ENCODE measurements around the gene OAS2.
"Not testable (repeated sequence)": the region's sequence is repeated elsewhere in the genome, so short reads cannot be mapped to it uniquely, and the experiment has no call there.

OAS2 gene

GRCh38 chr12:112950701-112951100 lies 27.6 kb upstream of the OAS2 start:
- DNase-seq = no peak

- not testable (repeated sequence) for DNase-seq
These were observed 21.2 kb upstream of the OAS2 start for GRCh38 chr12:112957125-112957524.

- peak; percentile 43 for DNase-seq
These were observed 17.2 kb upstream of the OAS2 start for GRCh38 chr12:112961074-112961473.

- DNase-seq = no peak
These were observed 16.8 kb upstream of the OAS2 start for GRCh38 chr12:112961536-112961935.

GRCh38 chr12:112962561-112962960 lies 15.8 kb upstream of the OAS2 start:
- no peak for DNase-seq

GRCh38 chr12:112963227-112963861 lies 15.0 kb upstream of the OAS2 start:
- peak; percentile 15 for DNase-seq

GRCh38 chr12:112964067-112964670 lies 14.2 kb upstream of the OAS2 start:
- no peak for DNase-seq

GRCh38 chr12:112964915-112965314 lies 13.4 kb upstream of the OAS2 start:
- peak; percentile 22 for DNase-seq

GRCh38 chr12:112965643-112966042 lies 12.7 kb upstream of the OAS2 start:
- no peak for DNase-seq

GRCh38 chr12:112967306-112967705 lies 11.0 kb upstream of the OAS2 start:
- no peak for DNase-seq

GRCh38 chr12:112967858-112968257 lies 10.5 kb upstream of the OAS2 start:
- DNase-seq = no peak

- DNase-seq = no peak
These were observed 8.6 kb upstream of the OAS2 start for GRCh38 chr12:112969547-112970306.

- DNase-seq = no peak
These were observed 7.9 kb upstream of the OAS2 start for GRCh38 chr12:112970391-112970790.

GRCh38 chr12:112971248-112971647 lies 7.1 kb upstream of the OAS2 start:
- no peak for DNase-seq

GRCh38 chr12:112973011-112973735 lies 5.1 kb upstream of the OAS2 start:
- no peak for DNase-seq

- no peak for DNase-seq
These were observed 4.5 kb upstream of the OAS2 start for GRCh38 chr12:112973818-112974231.

- no peak for DNase-seq
These were observed 3.4 kb upstream of the OAS2 start for GRCh38 chr12:112974904-112975303.

GRCh38 chr12:112977139-112977538 lies 1.2 kb upstream of the OAS2 start:
- no peak for DNase-seq

GRCh38 chr12:112977641-112978040 lies 678 bp upstream of the OAS2 start:
- peak; percentile 61 for DNase-seq

- peak; percentile 66 for DNase-seq
These were observed 842 bp downstream of the OAS2 start for GRCh38 chr12:112979041-112979680.

GRCh38 chr12:112980491-112981158 lies 2.3 kb downstream of the OAS2 start:
- no peak for DNase-seq

GRCh38 chr12:112985642-112986290 lies 7.4 kb downstream of the OAS2 start:
- DNase-seq = peak; percentile 8

Measured in activated CD8-positive, alpha-beta memory T cell treated with anti-CD3 and anti-CD28 coated beads, Interleukin-2, amount 50 U/mL, for 48 hours (primary cell).